CD4-positive, alpha-beta T cell treated with Interleukin-17A for 4 hours (primary cell): ENCODE results near the gene CANT1.

ENCODE experiments used
- DNase-seq: peaks from one replicate; pipeline ENCODE4 v3.0.0-alpha.2; 2020; ENCODE audit warnings: mixed read lengths

The CANT1 gene

GRCh38 chr17:79009397-79010303, at the start of gene CANT1:
CANT1 (minus strand) TSS chr17:79009764; CDS start chr17:78997622, 12,142 bp downstream.
- DNase-seq = peak; percentile 88

- DNase-seq = no peak
Measured at GRCh38 chr17:79057737-79058385, 48.3 kb upstream of the CANT1 start.

GRCh38 chr17:79055197-79055596, 45.6 kb upstream of the CANT1 start:
- no peak for DNase-seq

DNA sequence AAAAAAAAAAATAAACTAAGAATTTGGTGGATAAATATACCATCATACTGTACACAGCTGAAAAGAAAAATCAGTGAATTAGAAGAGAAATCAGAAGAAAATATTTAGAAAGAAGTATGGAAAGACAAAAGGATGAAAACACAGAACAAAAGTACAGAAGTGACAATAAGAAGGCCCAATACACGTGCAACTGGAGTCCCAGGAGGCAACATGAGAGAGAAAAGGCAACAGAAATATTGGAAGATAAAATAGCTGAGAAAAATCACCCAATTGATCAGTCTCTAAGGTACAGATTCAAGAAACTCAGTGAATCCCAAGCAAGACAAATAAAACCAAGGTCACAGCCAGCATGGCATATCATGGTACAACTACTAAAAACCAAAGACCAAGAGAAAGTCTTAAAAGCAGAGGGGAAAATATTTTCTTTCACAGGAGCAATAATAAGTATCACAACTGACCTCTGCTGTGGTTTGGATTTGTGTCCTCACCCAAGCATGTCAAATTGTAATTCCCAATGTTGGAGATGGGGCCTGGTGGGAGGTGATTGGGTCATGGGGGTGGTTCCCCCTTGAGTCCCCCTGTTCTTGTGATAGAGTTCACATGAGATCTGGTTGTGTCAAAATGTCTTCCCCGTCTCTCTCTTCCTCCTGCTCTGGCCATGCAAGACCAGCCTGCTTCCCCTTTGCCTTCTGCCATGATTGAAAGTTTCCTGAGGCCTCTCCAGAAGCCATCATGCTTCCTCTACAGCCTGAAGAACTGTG, 44.8 kb upstream of the CANT1 start:
- DNase-seq = no peak

DNA sequence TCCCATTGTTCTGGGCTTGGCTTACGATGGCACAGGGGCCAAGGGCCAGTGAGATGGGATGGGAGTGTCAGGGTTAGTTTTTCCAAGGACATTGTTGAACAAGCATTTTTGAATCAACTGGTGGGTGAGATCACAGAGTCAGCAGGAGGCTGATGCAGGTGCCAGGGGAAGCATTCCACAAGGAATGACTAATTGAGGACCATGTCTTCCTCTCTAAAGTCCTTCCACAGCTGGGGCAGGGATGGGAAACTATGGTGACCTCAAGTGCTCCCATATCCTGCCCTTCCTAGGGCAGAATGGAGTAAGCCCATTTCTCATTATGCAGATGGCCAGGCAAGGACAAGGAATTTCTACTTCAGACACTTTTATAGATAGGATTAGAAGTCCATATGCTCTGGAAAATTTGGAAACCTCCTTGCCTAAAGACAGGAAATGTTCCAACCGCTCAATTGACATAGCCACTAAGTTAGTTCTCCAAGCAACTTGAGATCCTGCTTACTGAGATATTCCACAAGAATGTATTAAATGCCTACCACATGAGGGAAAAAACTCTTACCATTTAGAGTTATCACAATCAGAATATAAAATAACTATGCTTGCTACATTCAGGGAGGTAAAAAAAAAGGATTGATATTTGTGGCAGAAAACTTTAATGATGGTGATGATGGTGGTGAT, 43.8 kb upstream of the CANT1 start:
- no peak for DNase-seq

DNA sequence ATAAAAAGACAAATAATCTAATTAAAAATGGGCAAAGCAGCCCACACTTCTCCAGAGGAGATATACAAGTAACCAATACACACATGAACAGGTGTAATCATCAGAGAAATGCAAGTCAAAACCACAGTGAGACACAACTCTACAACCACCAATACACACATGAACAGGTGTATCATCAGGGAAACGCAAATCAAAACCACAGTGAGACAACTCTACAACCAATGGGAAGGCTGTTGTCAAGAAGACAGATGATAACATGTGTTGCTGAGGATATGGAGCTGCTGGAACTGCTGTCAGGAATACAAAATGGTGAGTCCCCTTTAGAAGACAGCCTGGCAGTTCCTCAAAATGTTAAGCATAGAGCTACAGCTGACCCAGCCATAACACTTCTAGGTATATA, 42.6 kb upstream of the CANT1 start:
- DNase-seq = no peak

DNA sequence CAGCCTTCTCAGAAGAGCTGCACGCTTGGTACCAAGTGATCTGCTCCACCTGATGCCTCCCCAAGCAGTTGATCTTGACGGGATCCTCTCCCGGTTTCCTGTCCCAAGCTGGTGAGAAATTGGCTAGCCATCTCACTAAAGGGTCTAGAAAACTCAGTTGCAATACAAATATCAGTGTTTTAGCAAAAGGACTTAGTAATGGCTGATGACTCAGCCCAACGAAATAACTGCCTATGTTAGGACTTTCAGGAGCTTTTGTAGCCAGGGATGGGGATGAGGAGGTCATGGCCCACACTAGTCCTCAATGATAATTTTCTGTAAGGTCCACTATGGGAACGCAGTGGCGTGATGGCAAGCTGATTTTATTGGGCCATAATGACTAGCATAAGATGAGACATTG, 41.7 kb upstream of the CANT1 start:
- no peak for DNase-seq

GRCh38 chr17:79050551-79050950, 41.0 kb upstream of the CANT1 start:
- no peak for DNase-seq

DNA sequence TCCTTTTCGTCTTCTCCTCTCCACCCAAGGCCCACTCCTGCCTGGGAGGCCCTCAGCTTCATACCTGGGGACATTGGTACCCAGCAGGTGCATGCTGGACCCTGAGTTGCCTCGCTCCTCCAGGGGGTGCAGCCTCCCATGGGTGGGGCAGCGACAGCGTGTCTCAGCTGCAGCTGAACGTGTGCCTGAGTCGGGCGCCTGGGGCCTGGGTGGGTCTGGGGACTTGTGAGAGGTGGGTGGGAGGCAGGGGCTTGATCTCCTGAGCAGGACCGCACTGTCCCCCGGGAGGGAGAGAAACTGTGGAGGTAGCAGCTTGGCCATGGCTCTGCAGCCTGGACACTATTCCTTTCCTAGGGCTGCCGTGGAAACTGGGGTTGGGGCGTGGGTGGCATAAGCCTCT, 40.3 kb upstream of the CANT1 start:
- no peak for DNase-seq

DNA sequence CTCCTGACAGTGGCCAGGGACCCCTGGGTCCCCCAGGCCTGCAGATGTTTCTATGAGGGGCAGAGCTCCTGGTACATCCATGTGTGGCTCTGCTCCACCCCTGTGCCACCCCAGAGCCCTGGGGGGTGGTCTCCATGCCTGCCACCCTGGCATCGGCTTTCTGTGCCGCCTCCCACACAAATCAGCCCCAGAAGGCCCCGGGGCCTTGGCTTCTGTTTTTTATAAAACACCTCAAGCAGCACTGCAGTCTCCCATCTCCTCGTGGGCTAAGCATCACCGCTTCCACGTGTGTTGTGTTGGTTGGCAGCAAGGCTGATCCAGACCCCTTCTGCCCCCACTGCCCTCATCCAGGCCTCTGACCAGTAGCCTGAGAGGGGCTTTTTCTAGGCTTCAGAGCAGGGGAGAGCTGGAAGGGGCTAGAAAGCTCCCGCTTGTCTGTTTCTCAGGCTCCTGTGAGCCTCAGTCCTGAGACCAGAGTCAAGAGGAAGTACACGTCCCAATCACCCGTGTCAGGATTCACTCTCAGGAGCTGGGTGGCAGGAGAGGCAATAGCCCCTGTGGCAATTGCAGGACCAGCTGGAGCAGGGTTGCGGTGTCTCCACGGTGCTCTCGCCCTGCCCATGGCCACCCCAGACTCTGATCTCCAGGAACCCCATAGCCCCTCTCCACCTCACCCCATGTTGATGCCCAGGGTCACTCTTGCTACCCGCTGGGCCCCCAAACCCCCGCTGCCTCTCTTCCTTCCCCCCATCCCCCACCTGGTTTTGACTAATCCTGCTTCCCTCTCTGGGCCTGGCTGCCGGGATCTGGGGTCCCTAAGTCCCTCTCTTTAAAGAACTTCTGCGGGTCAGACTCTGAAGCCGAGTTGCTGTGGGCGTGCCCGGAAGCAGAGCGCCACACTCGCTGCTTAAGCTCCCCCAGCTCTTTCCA, 39.5 kb upstream of the CANT1 start:
- DNase-seq = no peak

- DNase-seq = no peak
Measured at GRCh38 chr17:79047923-79048825, 38.6 kb upstream of the CANT1 start.

DNA sequence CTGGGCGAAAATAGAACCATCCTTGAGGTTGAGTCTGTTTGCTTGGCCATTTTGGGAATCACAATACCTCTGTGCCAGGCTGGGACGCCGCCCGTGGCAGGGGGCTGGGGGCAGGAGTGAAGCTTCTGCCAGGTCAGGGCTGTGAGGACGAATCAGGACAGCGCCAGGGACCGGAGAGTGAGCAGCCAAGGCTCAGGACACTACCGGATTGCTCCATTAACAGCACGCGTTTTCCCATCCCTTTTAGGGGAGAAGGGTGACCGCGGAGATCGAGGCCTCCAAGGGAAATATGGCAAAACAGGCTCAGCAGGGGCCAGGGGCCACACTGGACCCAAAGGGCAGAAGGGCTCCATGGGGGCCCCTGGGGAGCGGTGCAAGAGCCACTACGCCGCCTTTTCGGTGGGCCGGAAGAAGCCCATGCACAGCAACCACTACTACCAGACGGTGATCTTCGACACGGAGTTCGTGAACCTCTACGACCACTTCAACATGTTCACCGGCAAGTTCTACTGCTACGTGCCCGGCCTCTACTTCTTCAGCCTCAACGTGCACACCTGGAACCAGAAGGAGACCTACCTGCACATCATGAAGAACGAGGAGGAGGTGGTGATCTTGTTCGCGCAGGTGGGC, 37.8 kb upstream of the CANT1 start:
- DNase-seq = no peak

- no peak for DNase-seq
Measured at GRCh38 chr17:79046916-79047280, 37.3 kb upstream of the CANT1 start.

DNA sequence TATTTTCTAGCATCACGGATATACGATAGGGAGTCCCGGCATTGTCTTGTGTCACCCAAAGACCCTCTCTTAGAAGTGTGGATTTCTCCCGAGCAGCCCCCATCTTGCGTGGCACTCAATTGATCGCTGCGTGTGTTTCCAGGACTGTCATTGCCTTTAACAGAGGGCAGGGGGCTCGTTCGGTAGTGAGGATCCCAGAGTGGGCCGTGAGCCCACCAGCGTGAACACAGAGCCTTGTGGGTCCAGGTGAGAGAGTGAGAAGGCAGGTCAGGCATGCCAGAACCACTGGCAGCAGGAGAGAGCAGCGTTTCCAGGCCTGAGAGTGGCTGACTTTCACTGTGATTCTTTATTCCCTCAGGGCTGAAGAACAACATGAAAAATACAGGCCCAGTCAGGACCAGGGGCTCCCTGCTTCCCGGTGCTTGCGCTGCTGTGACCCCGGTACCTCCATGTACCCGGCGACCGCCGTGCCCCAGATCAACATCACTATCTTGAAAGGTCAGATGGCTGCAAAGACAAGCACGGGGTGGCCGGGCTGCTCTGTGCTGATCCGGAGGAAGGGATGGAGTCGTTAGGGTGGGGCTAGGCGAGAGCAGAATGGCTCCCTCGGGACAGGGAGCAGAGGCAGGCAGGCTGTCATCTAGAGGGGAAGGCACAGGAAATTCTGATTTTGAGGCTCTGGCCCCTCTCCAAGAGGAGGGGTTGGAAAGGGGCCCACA, 36.8 kb upstream of the CANT1 start:
- no peak for DNase-seq

- DNase-seq = peak; percentile 73
Measured at GRCh38 chr17:79045842-79046196, 36.3 kb upstream of the CANT1 start.

DNA sequence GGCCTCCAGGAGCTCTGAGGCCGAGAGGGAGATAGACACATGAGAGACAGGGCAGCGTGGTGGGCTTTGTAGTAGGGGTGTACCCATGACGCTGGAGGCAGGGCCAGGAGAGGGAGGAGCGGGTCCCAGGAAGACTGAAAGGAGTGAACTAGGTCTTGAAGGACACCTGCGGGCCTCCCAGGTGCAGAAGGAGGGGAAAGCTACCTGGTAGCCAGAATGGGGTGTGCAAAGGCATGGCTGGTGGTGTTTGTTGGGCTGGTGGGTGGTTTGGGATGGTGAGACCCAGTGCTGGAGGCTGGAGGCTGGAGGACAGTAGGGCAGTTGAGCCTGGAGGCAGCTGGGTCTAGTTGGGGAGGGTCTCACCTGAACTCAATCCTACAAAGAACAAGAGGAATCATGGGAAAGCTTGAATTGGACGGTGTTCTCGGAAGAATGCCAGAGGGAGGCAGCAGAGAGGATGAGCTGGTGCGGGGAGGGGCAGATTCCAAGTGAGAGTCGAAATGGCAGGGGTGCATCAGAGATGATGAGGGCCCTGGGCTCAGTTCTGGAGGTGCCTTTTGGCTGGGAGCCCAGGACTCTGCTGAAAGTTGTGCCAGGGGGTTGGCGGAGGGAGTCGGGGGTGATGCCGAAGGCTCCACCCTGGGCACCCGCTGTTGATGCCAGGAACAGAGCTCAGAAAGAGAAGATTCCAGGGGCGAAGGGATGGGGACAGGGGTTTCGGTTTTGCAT, 35.6 kb upstream of the CANT1 start:
- no peak for DNase-seq

DNA sequence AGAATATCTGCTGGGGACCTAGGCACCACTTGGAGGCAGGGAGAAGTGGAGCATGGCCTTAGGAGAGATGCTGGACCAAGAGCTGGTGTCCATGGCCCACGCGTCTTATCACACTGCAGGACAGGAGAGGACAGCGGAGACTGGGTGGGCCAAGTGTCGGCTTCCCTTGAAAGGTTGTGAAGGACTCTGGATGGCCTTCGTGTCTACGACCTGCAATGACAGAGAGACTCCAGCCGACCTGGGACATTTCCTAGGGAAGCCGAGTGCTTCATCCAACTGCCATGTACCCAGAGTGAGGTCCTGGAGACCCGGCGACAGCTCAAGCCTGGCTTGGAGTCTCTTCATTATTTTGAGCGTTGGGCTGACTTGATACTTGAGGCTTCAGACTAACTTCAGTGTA, 34.9 kb upstream of the CANT1 start:
- no peak for DNase-seq

GRCh38 chr17:79043931-79044320, 34.4 kb upstream of the CANT1 start:
- no peak for DNase-seq
